ENCODE results near the gene UGP2. TPM values are rescaled to one million over a fixed set of nuclear protein-coding genes. Genes with fewer than 3 reads are reported as not detected.
"Not testable (repeated sequence)": the region's sequence is repeated elsewhere in the genome, so short reads cannot be mapped to it uniquely, and the experiment has no call there.

The UGP2 gene
- total RNA-seq, 1 experiment from 2014 or later, result 76.1 TPM

DNA sequence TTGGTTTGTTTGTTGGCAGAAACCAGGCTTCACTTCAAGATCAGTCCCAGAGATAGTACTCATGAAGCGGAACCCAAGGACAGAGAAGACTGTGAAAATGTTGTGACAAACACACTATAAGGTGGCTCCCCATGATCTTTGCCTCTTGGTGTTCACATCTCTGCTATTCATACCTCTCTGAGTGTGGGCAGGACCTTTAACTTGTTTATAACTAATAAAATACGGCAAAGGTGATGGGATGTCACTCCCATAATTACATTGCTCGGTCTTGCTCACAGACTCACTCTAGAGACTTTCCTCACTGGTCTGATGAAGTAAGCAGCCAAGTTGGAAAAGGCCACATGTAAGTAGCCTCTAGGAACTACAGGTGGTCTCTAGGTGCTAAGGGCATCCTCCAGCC lies 30.6 kb upstream of the UGP2 start:
- ChIA-PET CTCF (no interaction called here), POLR2A (interaction anchor here (0.6 kb wide), 1 partner anchor 141 kb away, joined by 3 read pairs; no protein-coding TSS in a partner anchor)
- ATAC-seq (no peak), DNase-seq (ENCODE audit: low read depth, low spot score) (no peak)
- Histone ChIP-seq H3K4me3 (ENCODE audit: low read depth in 2 of 2, low read length in 2 of 2) (no peak overlapping the region), H3K9me3 (ENCODE audit: control insufficient read depth, insufficient read depth, low read depth, low read length) (no peaks in the 10 kb centered on the region), H3K4me1 (ENCODE audit: control insufficient read depth, insufficient read depth, low read length) (no peaks in the 10 kb centered on the region), H3K27ac (ENCODE audit: low read length) (no peak overlapping the region), H3K36me3 (ENCODE audit: control insufficient read depth, insufficient read depth, low read length) (no peaks in the 10 kb centered on the region), H3K27me3 (ENCODE audit: control insufficient read depth, insufficient read depth, low read length) (no peaks in the 10 kb centered on the region)
- in situ Hi-C loops (cut with HindIII; ENCODE audit: low pct_unique_long_range_greater_than_20kb, low sequenced_read_pairs), result no loop called here
- intact Hi-C loops (cut with micrococcal nuclease; ENCODE audit: unreplicated experiment), result no loop called here
- TF ChIP-seq POLR2AphosphoS5 (IDR thresholded peaks at IDR 0.05; ENCODE audit: low read depth, low read length) (no peak), SIN3A (IDR thresholded peaks at IDR 0.05; ENCODE audit: borderline replicate concordance, insufficient read depth, low read depth, low read length) (no peak), TCF7L2 (IDR thresholded peaks at IDR 0.05; ENCODE audit: low read depth, low read length) (no peak)
- TF ChIP-seq, protein P1, sequence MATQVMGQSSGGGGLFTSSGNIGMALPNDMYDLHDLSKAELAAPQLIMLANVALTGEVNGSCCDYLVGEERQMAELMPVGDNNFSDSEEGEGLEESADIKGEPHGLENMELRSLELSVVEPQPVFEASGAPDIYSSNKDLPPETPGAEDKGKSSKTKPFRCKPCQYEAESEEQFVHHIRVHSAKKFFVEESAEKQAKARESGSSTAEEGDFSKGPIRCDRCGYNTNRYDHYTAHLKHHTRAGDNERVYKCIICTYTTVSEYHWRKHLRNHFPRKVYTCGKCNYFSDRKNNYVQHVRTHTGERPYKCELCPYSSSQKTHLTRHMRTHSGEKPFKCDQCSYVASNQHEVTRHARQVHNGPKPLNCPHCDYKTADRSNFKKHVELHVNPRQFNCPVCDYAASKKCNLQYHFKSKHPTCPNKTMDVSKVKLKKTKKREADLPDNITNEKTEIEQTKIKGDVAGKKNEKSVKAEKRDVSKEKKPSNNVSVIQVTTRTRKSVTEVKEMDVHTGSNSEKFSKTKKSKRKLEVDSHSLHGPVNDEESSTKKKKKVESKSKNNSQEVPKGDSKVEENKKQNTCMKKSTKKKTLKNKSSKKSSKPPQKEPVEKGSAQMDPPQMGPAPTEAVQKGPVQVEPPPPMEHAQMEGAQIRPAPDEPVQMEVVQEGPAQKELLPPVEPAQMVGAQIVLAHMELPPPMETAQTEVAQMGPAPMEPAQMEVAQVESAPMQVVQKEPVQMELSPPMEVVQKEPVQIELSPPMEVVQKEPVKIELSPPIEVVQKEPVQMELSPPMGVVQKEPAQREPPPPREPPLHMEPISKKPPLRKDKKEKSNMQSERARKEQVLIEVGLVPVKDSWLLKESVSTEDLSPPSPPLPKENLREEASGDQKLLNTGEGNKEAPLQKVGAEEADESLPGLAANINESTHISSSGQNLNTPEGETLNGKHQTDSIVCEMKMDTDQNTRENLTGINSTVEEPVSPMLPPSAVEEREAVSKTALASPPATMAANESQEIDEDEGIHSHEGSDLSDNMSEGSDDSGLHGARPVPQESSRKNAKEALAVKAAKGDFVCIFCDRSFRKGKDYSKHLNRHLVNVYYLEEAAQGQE (IDR thresholded peaks at IDR 0.05; ENCODE audit: insufficient read depth in 1 of 2, low read depth in 2 of 2, low read length in 1 of 2), result no peak
- TF ChIP-seq, protein P2, sequence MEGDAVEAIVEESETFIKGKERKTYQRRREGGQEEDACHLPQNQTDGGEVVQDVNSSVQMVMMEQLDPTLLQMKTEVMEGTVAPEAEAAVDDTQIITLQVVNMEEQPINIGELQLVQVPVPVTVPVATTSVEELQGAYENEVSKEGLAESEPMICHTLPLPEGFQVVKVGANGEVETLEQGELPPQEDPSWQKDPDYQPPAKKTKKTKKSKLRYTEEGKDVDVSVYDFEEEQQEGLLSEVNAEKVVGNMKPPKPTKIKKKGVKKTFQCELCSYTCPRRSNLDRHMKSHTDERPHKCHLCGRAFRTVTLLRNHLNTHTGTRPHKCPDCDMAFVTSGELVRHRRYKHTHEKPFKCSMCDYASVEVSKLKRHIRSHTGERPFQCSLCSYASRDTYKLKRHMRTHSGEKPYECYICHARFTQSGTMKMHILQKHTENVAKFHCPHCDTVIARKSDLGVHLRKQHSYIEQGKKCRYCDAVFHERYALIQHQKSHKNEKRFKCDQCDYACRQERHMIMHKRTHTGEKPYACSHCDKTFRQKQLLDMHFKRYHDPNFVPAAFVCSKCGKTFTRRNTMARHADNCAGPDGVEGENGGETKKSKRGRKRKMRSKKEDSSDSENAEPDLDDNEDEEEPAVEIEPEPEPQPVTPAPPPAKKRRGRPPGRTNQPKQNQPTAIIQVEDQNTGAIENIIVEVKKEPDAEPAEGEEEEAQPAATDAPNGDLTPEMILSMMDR (IDR thresholded peaks at IDR 0.05), result no peak
- no TSS peak for BruUV-seq (replicated peaks)

DNA sequence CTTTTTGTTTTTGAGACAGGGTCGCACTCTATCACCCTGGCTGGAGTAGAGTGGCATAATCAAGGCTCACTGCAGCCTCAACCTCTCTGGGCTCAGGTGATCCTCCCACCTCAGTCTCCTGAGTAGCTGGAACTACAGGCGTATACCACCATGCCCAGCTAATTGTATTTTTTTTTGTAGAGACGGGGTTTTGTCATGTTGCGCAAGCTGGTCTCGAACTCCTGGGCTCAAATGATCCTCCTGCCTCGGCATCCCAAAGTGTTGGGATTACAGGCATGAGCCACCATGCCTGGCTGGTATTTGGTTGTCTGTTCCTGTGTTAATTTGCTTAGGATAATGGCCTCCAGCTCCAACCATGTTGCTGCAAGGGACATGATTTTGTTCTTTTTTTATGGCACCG lies 29.8 kb upstream of the UGP2 start:
- ATAC-seq; H3K27me3 ChIP-seq (ENCODE audit: control insufficient read depth, insufficient read depth, low read length); DNase-seq (ENCODE audit: low read depth, low spot score); CTCF ChIA-PET; H3K27ac ChIP-seq (ENCODE audit: low read length); intact Hi-C loops (cut with micrococcal nuclease; ENCODE audit: unreplicated experiment); in situ Hi-C loops (cut with HindIII; ENCODE audit: low pct_unique_long_range_greater_than_20kb, low sequenced_read_pairs); H3K4me1 ChIP-seq (ENCODE audit: control insufficient read depth, insufficient read depth, low read length); POLR2A ChIA-PET; H3K9me3 ChIP-seq (ENCODE audit: control insufficient read depth, insufficient read depth, low read depth, low read length); H3K36me3 ChIP-seq (ENCODE audit: control insufficient read depth, insufficient read depth, low read length); H3K4me3 ChIP-seq (ENCODE audit: low read depth in 2 of 2, low read length in 2 of 2); BruUV-seq (replicated peaks): not testable (repeated sequence)

DNA sequence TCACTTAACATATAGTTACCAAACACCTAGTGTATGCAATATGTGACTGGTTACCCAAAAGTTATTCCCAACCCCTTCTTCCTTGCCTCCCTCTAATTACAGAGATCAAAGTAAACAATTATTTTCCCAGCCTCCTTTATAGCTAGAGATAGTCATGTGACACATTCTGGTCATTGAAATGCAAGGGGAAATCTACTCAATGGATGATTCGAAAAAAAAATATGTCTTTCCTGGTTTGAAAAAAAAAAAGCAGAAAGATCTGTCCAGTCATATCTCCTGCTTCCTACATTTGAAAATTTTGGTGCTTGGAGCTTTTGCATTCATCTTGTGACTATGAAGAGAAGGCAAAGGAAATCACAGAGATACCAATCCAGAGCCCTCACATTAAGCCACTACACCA lies 27.6 kb upstream of the UGP2 start:
- no peaks in the 10 kb centered on the region for H3K9me3 ChIP-seq (ENCODE audit: control insufficient read depth, insufficient read depth, low read depth, low read length)
- ChIA-PET POLR2A (no interaction called here), CTCF (no interaction called here)
- H3K4me3 ChIP-seq (ENCODE audit: low read depth in 2 of 2, low read length in 2 of 2), result no peak overlapping the region
- in situ Hi-C loops (cut with HindIII; ENCODE audit: low pct_unique_long_range_greater_than_20kb, low sequenced_read_pairs), result no loop called here
- H3K36me3 ChIP-seq (ENCODE audit: control insufficient read depth, insufficient read depth, low read length), result no peaks in the 10 kb centered on the region
- no peak for DNase-seq (ENCODE audit: low read depth, low spot score)
- TF ChIP-seq POLR2AphosphoS5 (IDR thresholded peaks at IDR 0.05; ENCODE audit: low read depth, low read length) (no peak), SIN3A (IDR thresholded peaks at IDR 0.05; ENCODE audit: borderline replicate concordance, insufficient read depth, low read depth, low read length) (no peak), TCF7L2 (IDR thresholded peaks at IDR 0.05; ENCODE audit: low read depth, low read length) (no peak)
- TF ChIP-seq, protein P1 (IDR thresholded peaks at IDR 0.05; ENCODE audit: insufficient read depth in 1 of 2, low read depth in 2 of 2, low read length in 1 of 2), result no peak
- TF ChIP-seq, protein P2 (IDR thresholded peaks at IDR 0.05), result no peak
- no peaks in the 10 kb centered on the region for H3K27me3 ChIP-seq (ENCODE audit: control insufficient read depth, insufficient read depth, low read length)
- no peaks in the 10 kb centered on the region for H3K4me1 ChIP-seq (ENCODE audit: control insufficient read depth, insufficient read depth, low read length)
- no TSS peak for BruUV-seq (replicated peaks)
- intact Hi-C loops (cut with micrococcal nuclease; ENCODE audit: unreplicated experiment), result no loop called here
- ATAC-seq, result no peak
- H3K27ac ChIP-seq (ENCODE audit: low read length), result no peak overlapping the region

Data from Panc1 (cell line).